ENCODE results near the gene TYMP. TPM values are rescaled to one million over a fixed set of nuclear protein-coding genes. Genes with fewer than 3 reads are reported as not detected.

Gene TYMP, protein sequence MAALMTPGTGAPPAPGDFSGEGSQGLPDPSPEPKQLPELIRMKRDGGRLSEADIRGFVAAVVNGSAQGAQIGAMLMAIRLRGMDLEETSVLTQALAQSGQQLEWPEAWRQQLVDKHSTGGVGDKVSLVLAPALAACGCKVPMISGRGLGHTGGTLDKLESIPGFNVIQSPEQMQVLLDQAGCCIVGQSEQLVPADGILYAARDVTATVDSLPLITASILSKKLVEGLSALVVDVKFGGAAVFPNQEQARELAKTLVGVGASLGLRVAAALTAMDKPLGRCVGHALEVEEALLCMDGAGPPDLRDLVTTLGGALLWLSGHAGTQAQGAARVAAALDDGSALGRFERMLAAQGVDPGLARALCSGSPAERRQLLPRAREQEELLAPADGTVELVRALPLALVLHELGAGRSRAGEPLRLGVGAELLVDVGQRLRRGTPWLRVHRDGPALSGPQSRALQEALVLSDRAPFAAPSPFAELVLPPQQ
- 10 to 100 TPM; 14.6 to 35.5 (median 19.3) TPM for total RNA-seq
- 18.5 TPM for polyA plus RNA-seq
- long read RNA-seq, donor 1, transcript TYMP-202 (10 exons, 1,614 nt) = minor isoform, 10 of 117 reads
- long read RNA-seq, donor 1, transcript TYMP-208 (9 exons, 1,751 nt) = minor isoform, 11 of 117 reads
- long read RNA-seq, donor 1, transcript TYMP-201 (10 exons, 1,630 nt) = major isoform, 44 of 117 reads
- long read RNA-seq, donor 1, partial matches to known transcripts = 13 of 117 reads
- long read RNA-seq, donor 1, other reads (novel, unspliced or antisense) = 37 of 117 reads
- long read RNA-seq, donor 2, transcript TYMP-208 (9 exons, 1,751 nt) = minor isoform, 5 of 49 reads
- long read RNA-seq, donor 2, transcript TYMP-201 (10 exons, 1,630 nt) = major isoform, 13 of 49 reads
- long read RNA-seq, donor 2, partial matches to known transcripts = 13 of 49 reads
- long read RNA-seq, donor 2, other reads (novel, unspliced or antisense) = 12 of 49 reads
- long read RNA-seq, donor 3, transcript TYMP-202 (10 exons, 1,614 nt) = minor isoform, 5 of 94 reads
- long read RNA-seq, donor 3, transcript TYMP-208 (9 exons, 1,751 nt) = minor isoform, 11 of 94 reads
- long read RNA-seq, donor 3, transcript TYMP-201 (10 exons, 1,630 nt) = major isoform, 41 of 94 reads
- long read RNA-seq, donor 3, partial matches to known transcripts = 6 of 94 reads
- long read RNA-seq, donor 3, other reads (novel, unspliced or antisense) = 27 of 94 reads
- long read RNA-seq, donor 4, transcript TYMP-201 (10 exons, 1,630 nt) = major isoform, 14 of 54 reads
- long read RNA-seq, donor 4, transcript TYMP-208 (9 exons, 1,751 nt) = minor isoform, 10 of 54 reads
- long read RNA-seq, donor 4, partial matches to known transcripts = 6 of 54 reads
- long read RNA-seq, donor 4, other reads (novel, unspliced or antisense) = 18 of 54 reads

DNA sequence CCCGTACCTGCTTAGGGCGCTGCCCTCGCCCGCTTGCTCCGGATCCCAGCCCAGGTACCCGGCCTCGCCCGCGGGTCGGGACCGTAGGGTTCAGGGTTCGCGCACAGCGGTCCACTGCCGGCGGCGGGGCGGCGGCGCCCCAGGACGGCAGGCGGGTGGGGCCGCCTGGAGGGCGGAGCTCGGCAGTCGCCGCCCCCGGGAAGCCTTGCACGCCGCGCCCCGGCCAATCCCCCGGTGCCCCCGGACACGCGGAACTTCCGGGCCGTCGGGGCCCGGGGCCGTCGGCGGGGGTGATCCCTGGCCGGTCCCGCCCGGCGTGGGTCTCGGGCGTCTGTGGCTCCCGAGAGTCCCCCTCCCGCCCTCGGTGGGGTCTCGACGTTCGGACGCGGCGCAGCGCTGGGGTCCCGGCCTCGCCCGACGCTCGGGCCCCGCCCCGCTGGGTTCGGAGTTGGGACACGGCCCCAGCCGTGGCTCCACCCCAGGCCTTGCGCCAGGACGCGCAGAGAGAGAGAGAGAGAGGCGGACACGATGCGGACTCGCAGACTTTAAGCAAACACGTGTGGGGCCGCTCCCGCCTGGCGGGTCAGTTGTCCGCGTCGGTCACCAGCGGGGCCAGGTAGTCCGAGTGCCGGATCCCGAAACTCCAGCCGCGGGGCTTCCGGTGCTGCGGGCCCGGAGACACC, at the start of gene TYMP:
Gene TYMP, minus strand, starts transcription at position 116 of the 683 bp plus-strand sequence. CDS start 303 bp downstream, outside the sequence.
- H3K4me1 ChIP-seq (ENCODE audit: control insufficient read depth, insufficient read depth, low read length) = no peaks in the 10 kb centered on the region
- peak within 1 kb of the TSS; percentile 89 for H3K27ac ChIP-seq (ENCODE audit: low read length)
- peak; percentile 92 to 95 (median 95) for DNase-seq
- ATAC-seq = peak; percentile 51 to 55
- H3K4me3 ChIP-seq (ENCODE audit: low read length) = peak within 1 kb of the TSS; percentile 59
- no peaks in the 10 kb centered on the region for H3K27me3 ChIP-seq (ENCODE audit: control insufficient read depth, insufficient read depth)
- intact Hi-C loops (cut with DNase I) = no loop called here
- 1% methylated on average over 92 of the region's 92 CpGs for WGBS
- no peaks in the 10 kb centered on the region for H3K9me3 ChIP-seq (ENCODE audit: control insufficient read depth, low read length)

DNA sequence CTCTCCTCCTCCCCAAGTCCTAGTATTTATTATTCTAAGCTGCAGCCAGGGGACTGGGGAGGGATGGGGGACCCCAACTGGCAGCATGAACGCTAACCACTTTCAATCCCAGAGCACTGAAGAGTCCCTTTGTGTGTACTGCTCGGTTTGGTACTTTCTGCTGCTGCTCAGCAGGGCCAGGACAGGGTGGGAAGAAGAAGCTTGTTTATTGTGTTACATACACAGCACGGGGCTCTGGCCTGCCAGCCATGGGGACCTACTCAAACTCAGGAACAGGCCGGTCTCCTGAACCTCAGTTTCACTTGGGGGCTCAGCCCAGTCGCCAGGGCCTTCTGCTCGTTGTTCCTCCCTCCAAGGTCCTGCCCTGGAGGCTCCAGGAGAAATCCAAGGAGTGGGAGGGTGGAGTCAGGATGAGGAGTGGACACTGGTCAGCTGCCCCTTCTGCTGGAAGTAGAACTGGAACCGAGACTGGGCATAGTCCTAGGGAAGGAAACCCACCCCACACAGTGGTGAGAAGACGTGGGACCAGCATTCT, 49.0 kb upstream of the TYMP start:
- Histone ChIP-seq H3K27me3 (ENCODE audit: control insufficient read depth, insufficient read depth) (no peaks in the 10 kb centered on the region), H3K9me3 (ENCODE audit: control insufficient read depth, low read length) (no peaks in the 10 kb centered on the region), H3K4me1 (ENCODE audit: control insufficient read depth, insufficient read depth, low read length) (peaks cover 7% of the 10 kb centered on the region), H3K4me3 (ENCODE audit: low read length) (no peak overlapping the region), H3K27ac (ENCODE audit: low read length) (peak overlapping the region; percentile 80)
- ATAC-seq = no peak
- DNase-seq = peak in 1 of 3 donors; percentile 41
- intact Hi-C loops (cut with DNase I) = no loop called here
- WGBS = 54% methylated on average over 8 of the region's 8 CpGs

DNA sequence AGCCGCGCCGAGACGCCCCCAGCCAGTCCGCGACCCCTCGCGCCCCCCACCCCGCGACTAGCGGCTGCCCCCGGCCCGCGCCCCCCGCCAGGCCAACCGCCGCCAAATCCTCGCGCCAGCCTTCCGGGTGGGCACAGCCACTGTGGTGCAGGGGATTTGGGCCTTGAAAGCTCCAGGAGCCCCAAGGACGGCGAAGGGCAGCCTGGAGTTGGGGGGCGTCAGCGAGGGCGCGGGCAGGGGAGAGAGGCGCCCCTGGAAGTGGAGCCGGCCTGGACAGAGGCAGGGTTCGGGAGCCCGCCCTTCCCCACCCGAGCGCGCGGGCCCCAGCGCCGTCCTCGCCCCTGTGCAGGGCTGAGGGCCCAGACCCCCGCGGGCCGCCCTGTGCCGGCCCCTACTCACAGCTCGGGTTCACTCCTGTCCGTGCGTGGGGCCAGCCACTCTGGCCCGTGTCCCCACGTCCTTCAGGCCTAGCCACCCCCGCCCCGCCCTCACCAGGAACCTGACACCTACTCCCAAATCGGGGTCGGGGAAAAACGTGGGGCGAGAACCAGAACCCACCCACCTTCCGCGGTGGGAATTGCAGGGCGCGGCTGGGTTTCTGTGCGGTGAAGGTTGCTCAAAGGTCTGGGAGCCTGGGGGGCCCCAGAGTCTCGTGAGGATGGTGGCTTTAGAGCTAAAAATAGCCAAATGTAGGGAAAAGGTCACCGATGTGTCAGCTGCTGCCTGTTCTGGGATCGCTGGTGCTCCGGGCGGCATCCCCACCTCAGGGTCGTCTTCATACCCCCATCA, 48.4 kb upstream of the TYMP start, which contains the start of gene CPT1B:
Gene CPT1B, minus strand, starts transcription at position 441 of the 789 bp plus-strand sequence. CDS start 512 bp downstream, outside the sequence.
- peak in 1 of 2 donors; percentile 0 for ATAC-seq
- peak within 1 kb of the TSS; percentile 38 for H3K4me3 ChIP-seq (ENCODE audit: low read length)
- H3K27ac ChIP-seq (ENCODE audit: low read length) = peak within 1 kb of the TSS; percentile 80
- peak; percentile 50 to 85 (median 69) for DNase-seq
- WGBS = 20% methylated on average over 63 of the region's 63 CpGs
- H3K4me1 ChIP-seq (ENCODE audit: control insufficient read depth, insufficient read depth, low read length) = peaks cover 2% of the 10 kb centered on the region
- intact Hi-C loops (cut with DNase I) = no loop called here
- H3K27me3 ChIP-seq (ENCODE audit: control insufficient read depth, insufficient read depth) = no peaks in the 10 kb centered on the region
- H3K9me3 ChIP-seq (ENCODE audit: control insufficient read depth, low read length) = no peaks in the 10 kb centered on the region

DNA sequence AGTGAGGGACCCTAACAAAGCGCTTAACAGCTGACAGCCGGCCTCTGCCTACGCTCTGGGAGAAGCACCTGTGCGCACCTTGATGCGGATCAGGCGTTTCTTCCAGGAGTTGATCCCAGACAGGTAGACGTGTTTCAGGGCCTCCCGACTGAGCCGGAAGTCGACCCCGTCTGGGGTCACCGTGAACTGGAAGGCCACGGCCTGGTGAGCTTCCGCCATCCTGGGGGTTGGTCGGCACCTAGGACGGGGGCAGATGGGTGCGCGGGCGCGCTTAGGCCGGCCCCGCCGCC, 47.8 kb upstream of the TYMP start:
- Histone ChIP-seq H3K4me3 (ENCODE audit: low read length) (peak overlapping the region; percentile 38), H3K27ac (ENCODE audit: low read length) (peak overlapping the region; percentile 28), H3K27me3 (ENCODE audit: control insufficient read depth, insufficient read depth) (no peaks in the 10 kb centered on the region), H3K4me1 (ENCODE audit: control insufficient read depth, insufficient read depth, low read length) (peaks cover 2% of the 10 kb centered on the region), H3K9me3 (ENCODE audit: control insufficient read depth, low read length) (no peaks in the 10 kb centered on the region)
- WGBS = 32% methylated on average over 23 of the region's 23 CpGs
- intact Hi-C loops (cut with DNase I) = no loop called here
- DNase-seq = peak in 1 of 3 donors; percentile 50
- ATAC-seq = no peak

DNA sequence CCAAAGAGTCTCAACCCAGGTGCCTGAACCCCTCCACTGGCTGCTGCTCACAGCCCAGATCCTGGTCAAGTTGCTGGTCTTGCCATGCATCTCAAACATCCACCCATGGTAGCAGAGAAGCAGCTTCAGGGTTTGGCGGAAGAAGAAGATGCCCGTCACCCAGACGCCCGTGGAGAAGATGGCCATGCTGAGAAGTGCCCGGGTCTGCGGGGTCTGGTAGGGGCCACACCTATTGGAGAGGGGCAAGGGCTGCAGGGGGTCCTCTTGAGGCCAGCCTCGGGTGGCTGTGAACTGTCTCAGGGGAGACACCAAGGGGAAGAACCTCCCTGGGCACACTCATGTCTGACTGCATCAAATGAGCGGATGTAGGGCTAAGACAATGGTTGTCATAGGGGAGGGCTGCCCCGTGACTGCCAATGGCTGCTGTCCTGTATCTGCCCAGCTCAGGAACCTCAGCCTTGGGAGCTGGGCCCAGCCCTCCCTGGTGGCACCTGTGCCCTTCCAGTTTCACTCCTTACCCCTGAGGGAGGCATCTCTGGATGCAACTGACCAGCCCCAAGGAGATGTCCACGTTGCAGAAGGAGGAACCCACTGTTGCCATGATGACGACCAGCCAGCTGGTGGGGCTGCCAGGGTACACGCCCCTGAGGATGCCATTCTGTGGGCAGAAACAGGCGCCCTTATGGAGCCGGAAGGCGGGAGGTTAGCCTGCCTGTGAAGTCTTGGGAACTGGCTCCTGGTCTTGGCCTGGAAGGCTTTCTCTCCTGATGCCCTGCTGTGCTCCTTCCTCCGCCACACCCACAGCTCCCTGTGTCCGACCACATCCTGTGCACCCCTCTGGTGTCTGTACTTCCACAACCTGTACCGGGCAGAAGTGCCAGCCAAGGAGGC, 47.2 kb upstream of the TYMP start:
- H3K27ac ChIP-seq (ENCODE audit: low read length) = peak overlapping the region; percentile 28
- ATAC-seq = no peak
- peak in 2 of 3 donors; percentile 25 to 57 for DNase-seq
- WGBS = 76% methylated on average over 18 of the region's 18 CpGs
- H3K4me1 ChIP-seq (ENCODE audit: control insufficient read depth, insufficient read depth, low read length) = peaks cover 2% of the 10 kb centered on the region
- H3K4me3 ChIP-seq (ENCODE audit: low read length) = peak overlapping the region; percentile 38
- intact Hi-C loops (cut with DNase I) = no loop called here
- no peaks in the 10 kb centered on the region for H3K9me3 ChIP-seq (ENCODE audit: control insufficient read depth, low read length)
- H3K27me3 ChIP-seq (ENCODE audit: control insufficient read depth, insufficient read depth) = no peaks in the 10 kb centered on the region

DNA sequence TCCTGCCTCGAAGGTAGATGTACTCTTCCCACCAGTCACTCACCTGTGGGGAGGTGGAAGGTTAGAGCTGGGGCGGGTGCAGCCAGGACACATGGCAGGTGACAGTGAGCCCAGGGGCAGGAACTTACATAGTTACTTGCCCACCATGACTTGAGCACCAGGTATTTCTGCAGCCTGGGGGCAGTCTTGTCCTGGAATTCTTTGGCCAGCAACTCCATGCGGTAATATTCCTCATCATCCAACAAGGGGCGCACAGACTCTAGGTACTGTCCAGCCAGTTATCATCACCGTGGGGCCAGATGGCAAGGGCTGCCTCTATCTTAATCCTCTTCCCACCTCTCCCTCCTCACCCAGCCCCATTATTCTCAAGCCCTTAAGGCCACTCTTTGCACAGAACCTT, 46.3 kb upstream of the TYMP start:
- WGBS = 48% methylated on average over 5 of the region's 5 CpGs
- Histone ChIP-seq H3K9me3 (ENCODE audit: control insufficient read depth, low read length) (no peaks in the 10 kb centered on the region), H3K27me3 (ENCODE audit: control insufficient read depth, insufficient read depth) (no peaks in the 10 kb centered on the region), H3K27ac (ENCODE audit: low read length) (no peak overlapping the region), H3K4me3 (ENCODE audit: low read length) (no peak overlapping the region), H3K4me1 (ENCODE audit: control insufficient read depth, insufficient read depth, low read length) (no peaks in the 10 kb centered on the region)
- no peak for ATAC-seq
- DNase-seq = no peak
- intact Hi-C loops (cut with DNase I) = no loop called here

DNA sequence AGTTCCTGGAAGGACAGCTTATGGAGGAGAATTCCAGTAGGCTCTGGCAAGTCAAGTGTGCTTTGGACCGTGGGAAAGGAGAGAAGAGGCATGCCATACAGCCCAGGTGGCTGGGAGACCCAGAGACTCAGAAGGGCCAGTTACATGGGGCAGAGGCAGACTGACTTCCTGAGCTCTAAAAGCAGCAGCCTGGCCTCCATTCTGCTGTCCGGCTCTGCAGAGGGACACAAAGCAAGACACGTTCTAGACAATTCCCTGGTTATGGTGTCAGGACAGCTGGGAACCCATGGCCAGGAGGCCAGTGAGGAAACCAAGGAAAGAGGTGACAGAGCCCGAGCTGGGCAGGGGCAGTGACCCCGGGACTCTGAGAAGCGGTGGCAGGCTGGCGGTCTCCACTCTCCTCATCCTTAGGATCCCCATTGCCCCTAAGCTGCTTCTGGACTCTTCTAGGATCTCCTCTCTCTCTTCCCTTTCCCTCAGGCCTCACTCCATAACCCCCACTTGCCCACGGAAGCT, 45.7 kb upstream of the TYMP start:
- Histone ChIP-seq H3K4me3 (ENCODE audit: low read length) (no peak overlapping the region), H3K4me1 (ENCODE audit: control insufficient read depth, insufficient read depth, low read length) (no peaks in the 10 kb centered on the region), H3K27ac (ENCODE audit: low read length) (no peak overlapping the region), H3K27me3 (ENCODE audit: control insufficient read depth, insufficient read depth) (no peaks in the 10 kb centered on the region), H3K9me3 (ENCODE audit: control insufficient read depth, low read length) (no peaks in the 10 kb centered on the region)
- DNase-seq (no peak), ATAC-seq (no peak)
- 78% methylated on average over 8 of the region's 8 CpGs for WGBS
- intact Hi-C loops (cut with DNase I) = no loop called here

DNA sequence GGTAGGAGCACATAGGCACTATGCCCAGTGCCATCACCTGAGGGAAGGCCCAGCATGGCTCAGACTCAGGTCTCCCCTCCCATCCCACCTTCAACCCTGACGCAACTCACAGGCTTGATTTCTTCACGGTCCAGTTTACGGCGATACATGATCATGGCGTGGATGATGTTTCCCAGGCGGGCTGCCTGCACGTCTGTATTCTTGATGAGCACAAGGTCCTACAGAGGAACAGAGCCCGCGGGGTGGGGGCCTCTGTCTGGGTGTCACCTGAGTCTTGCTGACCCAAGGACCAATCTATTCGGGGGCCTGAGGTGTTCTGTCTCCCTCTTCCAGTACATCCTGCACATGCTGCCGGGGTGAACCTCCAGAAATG, 44.6 kb upstream of the TYMP start:
- WGBS = 89% methylated on average over 11 of the region's 11 CpGs
- ATAC-seq (no peak), DNase-seq (no peak)
- no peak overlapping the region for H3K4me3 ChIP-seq (ENCODE audit: low read length)
- H3K4me1 ChIP-seq (ENCODE audit: control insufficient read depth, insufficient read depth, low read length) = no peaks in the 10 kb centered on the region
- no peak overlapping the region for H3K27ac ChIP-seq (ENCODE audit: low read length)
- intact Hi-C loops (cut with DNase I) = no loop called here
- no peaks in the 10 kb centered on the region for H3K9me3 ChIP-seq (ENCODE audit: control insufficient read depth, low read length)
- H3K27me3 ChIP-seq (ENCODE audit: control insufficient read depth, insufficient read depth) = no peaks in the 10 kb centered on the region
